K562 (cell line): ENCODE results near the gene ZNF407. TPM values are rescaled to one million over a fixed set of nuclear protein-coding genes. Genes with fewer than 3 reads are reported as not detected.

Source experiments
- ATAC-seq: fragments of 200-7000 bp; cut with Tn5 transposase; 3 replicates; pipeline ENCODE4 v1.9.1; 2020; ENCODE audit warnings: moderate library complexity
- BruUV-seq: library from RNA; stranded (reverse); fragments of 400-500 nt; replicated peaks from 2 replicates; lab custom pipeline; 2021; lab: Mats Ljungman, UMichigan
- CTCF ChIA-PET: fragments of 300-600 bp; formaldehyde crosslinking; extraction: SDS; loops from one replicate; lab custom pipeline; 2021; ENCODE audit warnings: low intra/inter-chr PET ratio; lab: Yijun Ruan, JAX
- POLR2A ChIA-PET: fragments of 300-600, 350-650 bp; sonication (Branson Sonifier 250); formaldehyde crosslinking; extraction: SDS; loops from one replicate; lab custom pipeline; 2021; ENCODE audit warnings: antibody characterized with exemption, inconsistent platforms; lab: Yijun Ruan, JAX
- DNase-seq, 4 experiments: peaks; one replicate each; pipeline versions ENCODE4 v3.0.0 to v3.0.0-alpha.2; 2011 to 2018; ENCODE audit warnings: low spot score in 3 of 4, mixed read lengths in 3 of 4; ENCODE audit errors: extremely low read depth in 1 of 4
- FAIRE-seq: peaks from 2 replicates; lab custom pipeline; 2011; peaks lifted over from hg19 to GRCh38; lab: Jason Lieb, UNC
- H2AFZ ChIP-seq: 2 replicates; pipeline ENCODE4 v1.6.0; 2011; ENCODE audit warnings: low read depth, low read length, control low read depth, inconsistent platforms
- H3K27ac ChIP-seq: fragments of 200-600 bp; 3 replicates; pipeline ENCODE4 v1.8.0; 2011; ENCODE audit warnings: low read depth, mild to moderate bottlenecking, control low read depth, inconsistent platforms, low read length, moderate library complexity, mixed read lengths; ENCODE audit errors: extremely low read depth
- H3K27me3 ChIP-seq, 2 experiments: fragments of 300-600 bp in 1 of 2; 2 replicates in 1 of 2; 3 replicates in 1 of 2; pipeline versions ENCODE4 v1.6.0 to v1.8.0; 2011; ENCODE audit warnings: inconsistent platforms in 2 of 2, low read length in 2 of 2, mild to moderate bottlenecking in 1 of 2, mixed read lengths in 1 of 2, moderate library complexity in 1 of 2; ENCODE audit not compliant: control insufficient read depth in 2 of 2, insufficient read depth in 2 of 2
- H3K36me3 ChIP-seq: fragments of 300-600 bp; 3 replicates; pipeline ENCODE4 v1.8.0; 2011; ENCODE audit warnings: mild to moderate bottlenecking, low read length, inconsistent platforms; ENCODE audit not compliant: control insufficient read depth, insufficient read depth
- H3K4me1 ChIP-seq, 2 experiments: fragments of 200-600 bp in 1 of 2; replicated peaks in 1 of 2; 2 replicates in 1 of 2; 3 replicates in 1 of 2; pipeline versions ENCODE4 v1.5.1 to v1.8.0; 2011; ENCODE audit warnings: inconsistent platforms in 2 of 2, low read length in 2 of 2, mild to moderate bottlenecking in 1 of 2, mixed read lengths in 1 of 2, moderate library complexity in 1 of 2; ENCODE audit not compliant: control insufficient read depth in 2 of 2, insufficient read depth in 2 of 2
- H3K4me2 ChIP-seq: 2 replicates; pipeline ENCODE4 v1.6.1; 2011; ENCODE audit warnings: low read length, control low read depth, inconsistent platforms, mixed read lengths; ENCODE audit not compliant: insufficient read depth
- H3K4me3 ChIP-seq: fragments of 200-600 bp; sonication (generic), shearing (Covaris generic); 2 replicates; pipeline ENCODE4 v1.5.1; 2016; ENCODE audit warnings: control low read depth, inconsistent platforms
- H3K79me2 ChIP-seq: fragments of 200-600 bp; 3 replicates; pipeline ENCODE4 v1.8.0; 2011; ENCODE audit warnings: low read length, inconsistent platforms; ENCODE audit not compliant: control insufficient read depth, insufficient read depth
- H3K9ac ChIP-seq, 2 experiments: 2 replicates each; pipeline versions ENCODE4 v1.6.0 to v1.6.1; 2011; ENCODE audit warnings: low read depth in 2 of 2, low read length in 2 of 2, control low read depth in 1 of 2, inconsistent platforms in 1 of 2, mild to moderate bottlenecking in 1 of 2, mixed read lengths in 1 of 2; ENCODE audit not compliant: insufficient read depth in 1 of 2
- H3K9me1 ChIP-seq: one replicate; pipeline ENCODE4 v1.6.0; 2011; ENCODE audit warnings: inconsistent platforms, mild to moderate bottlenecking, low read length, moderate library complexity; ENCODE audit not compliant: control insufficient read depth, insufficient read depth
- H3K9me3 ChIP-seq: replicated peaks from 2 replicates; pipeline ENCODE4 v1.5.1; 2011; ENCODE audit warnings: low read depth, low read length, inconsistent platforms; ENCODE audit not compliant: control insufficient read depth, insufficient read depth
- H4K20me1 ChIP-seq: replicated peaks from 2 replicates; pipeline ENCODE4 v1.6.1; 2011; ENCODE audit warnings: low read length, inconsistent platforms, mixed read lengths; ENCODE audit not compliant: control insufficient read depth, insufficient read depth
- CC2D1A ChIP-seq: fragments of 450-650 bp; IDR thresholded peaks from 2 replicates; pipeline ENCODE4 v1.6.1; 2017; ENCODE audit warnings: mild to moderate bottlenecking
- KDM1A ChIP-seq, 2 experiments: fragments of 450-650 bp; IDR thresholded peaks; 2 replicates each; pipeline ENCODE4 v1.6.1; 2016; ENCODE audit warnings: mild to moderate bottlenecking in 2 of 2
- SP1 ChIP-seq: sonication (generic); formaldehyde crosslinking; IDR thresholded peaks from 2 replicates; pipeline ENCODE4 v1.8.1; 2022; ENCODE audit warnings: mild to moderate bottlenecking, missing genetic modification reagents
- ZNF134 ChIP-seq: fragments of 250-450 bp; sonication (Bioruptor Pico); conservative IDR thresholded peaks from 2 replicates; pipeline ENCODE4 v1.4.0; 2020
- WGBS: fragments of 100-300 bp; shearing (Covaris generic); methylation state at CpG from one replicate; pipeline ENCODE4 v1.1.6; 2016; ENCODE audit warnings: low coverage, mixed read lengths; ENCODE audit not compliant: insufficient coverage; ENCODE audit errors: missing lambda C conversion rate; 5-methylcytosine and 5-hydroxymethylcytosine counted together
- in situ Hi-C: fragments of 300-500 bp; cut with MboI; formaldehyde crosslinking; loops from 4 replicates; pipeline ENCODE4 v1.15.0; 2018; ENCODE audit warnings: inconsistent platforms, mixed read lengths
- intact Hi-C: fragments of 100-400 bp; cut with micrococcal nuclease; formaldehyde crosslinking; loops from 2 replicates; pipeline ENCODE4 v1.14.2; 2022
- polyA plus RNA-seq, 8 experiments: library from polyadenylated mRNA; depleted of rRNA in 4 of 8; stranded (reverse) in 5 of 8; unstranded in 3 of 8; fragments of >200 nt; fragmentation: Nextera tagmentation in 2 of 8; fragmentation: Illumina TruSeq in 1 of 8; extraction: Ambion mirVana in 2 of 8; extraction: Trizol in 1 of 8; gene quantifications; 2 replicates each; pipeline versions ENCODE4 v1.2.1 to v1.2.3, GENCODE V29; 2011 to 2014; ENCODE audit warnings: inconsistent platforms in 1 of 8, missing spikeins in 1 of 8
- total RNA-seq, 7 experiments: library from RNA; depleted of rRNA in 6 of 7; stranded (reverse); fragments of >200 nt in 6 of 7; fragmentation: Illumina TruSeq in 2 of 7; extraction: Trizol in 2 of 7; gene quantifications; 2 replicates each; pipeline versions ENCODE4 v1.2.1 to v1.2.3, GENCODE V29; 2011 to 2021; ENCODE audit warnings: low replicate concordance in 1 of 7
- TF ChIP-seq, protein P1 (sequence below), 2 experiments: fragments of 450-650 bp; formaldehyde crosslinking in 1 of 2; IDR thresholded peaks; 2 replicates each; pipeline versions ENCODE4 v1.4.0 to v1.6.1; 2014 to 2020; ENCODE audit warnings: mild to moderate bottlenecking in 2 of 2, borderline replicate concordance in 1 of 2, low read depth in 1 of 2

The ZNF407 gene
- total and polyA plus RNA-seq, 9 of the 15 experiments (the other 6 are each of a cell fraction or from before 2014, with no cell fraction given), result 0.21 to 5.4 (median 2.3) TPM

DNA sequence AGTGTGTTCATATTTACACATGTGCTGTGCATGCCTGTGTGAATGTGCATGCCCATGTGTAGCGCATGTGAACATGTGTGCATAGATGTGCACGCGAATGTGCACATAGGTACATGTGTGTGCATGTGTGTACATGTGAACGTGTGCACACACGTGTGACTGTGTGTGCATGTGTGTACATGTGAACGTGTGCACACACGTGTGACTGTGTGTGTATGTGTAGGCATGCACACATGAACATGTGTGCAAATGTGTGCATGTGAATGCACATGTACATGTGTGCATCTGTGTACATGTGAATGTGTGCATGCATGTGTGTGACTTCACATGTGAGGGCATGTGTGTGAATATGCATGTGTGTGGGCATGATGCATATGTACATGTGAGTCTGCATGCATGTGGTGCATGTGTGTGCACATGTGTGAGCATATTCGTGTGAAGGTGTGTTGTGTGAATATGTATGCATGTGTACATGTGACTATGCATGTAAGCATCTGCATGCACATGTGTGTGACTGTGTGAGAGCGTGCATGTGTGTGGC is 488.9 kb downstream of the ZNF407 start:
- no TSS peak for BruUV-seq
- no peak for FAIRE-seq
- no peak for TF ChIP-seq SP1 (CRISPR knock-in tag)
- TF ChIP-seq KDM1A (IDR thresholded peaks at IDR 0.05), result peak in 1 of 2 experiments; percentile 34; a peak in 1 of 4 replicates
- Histone ChIP-seq H3K4me2 (no peak overlapping the region), H3K9ac (no peak overlapping the region), H3K4me3 (no peak overlapping the region), H3K4me1 (peaks cover 0 to 10% of the 10 kb centered on the region in 2 experiments; a peak in 2 of 5 replicates), H3K27ac (no peak overlapping the region), H3K79me2 (no peaks in the 10 kb centered on the region), H4K20me1 (no peaks in the 10 kb centered on the region), H3K9me1 (no peaks in the 10 kb centered on the region), H2AFZ (no peak overlapping the region), H3K9me3 (peaks cover 2% of the 10 kb centered on the region; the same call in 1 of the 2 replicates), H3K36me3 (no peaks in the 10 kb centered on the region), H3K27me3 (peaks cover 0 to 22% of the 10 kb centered on the region in 2 experiments; a peak in 2 of 5 replicates)
- 22% methylated on average over 8 of the region's 9 CpGs for WGBS
- CTCF ChIA-PET, result no interaction called here
- DNase-seq, result no peak
- intact Hi-C loops, result no loop called here
- POLR2A ChIA-PET, result no interaction called here
- ATAC-seq, result no peak
- in situ Hi-C loops, result no loop called here

DNA sequence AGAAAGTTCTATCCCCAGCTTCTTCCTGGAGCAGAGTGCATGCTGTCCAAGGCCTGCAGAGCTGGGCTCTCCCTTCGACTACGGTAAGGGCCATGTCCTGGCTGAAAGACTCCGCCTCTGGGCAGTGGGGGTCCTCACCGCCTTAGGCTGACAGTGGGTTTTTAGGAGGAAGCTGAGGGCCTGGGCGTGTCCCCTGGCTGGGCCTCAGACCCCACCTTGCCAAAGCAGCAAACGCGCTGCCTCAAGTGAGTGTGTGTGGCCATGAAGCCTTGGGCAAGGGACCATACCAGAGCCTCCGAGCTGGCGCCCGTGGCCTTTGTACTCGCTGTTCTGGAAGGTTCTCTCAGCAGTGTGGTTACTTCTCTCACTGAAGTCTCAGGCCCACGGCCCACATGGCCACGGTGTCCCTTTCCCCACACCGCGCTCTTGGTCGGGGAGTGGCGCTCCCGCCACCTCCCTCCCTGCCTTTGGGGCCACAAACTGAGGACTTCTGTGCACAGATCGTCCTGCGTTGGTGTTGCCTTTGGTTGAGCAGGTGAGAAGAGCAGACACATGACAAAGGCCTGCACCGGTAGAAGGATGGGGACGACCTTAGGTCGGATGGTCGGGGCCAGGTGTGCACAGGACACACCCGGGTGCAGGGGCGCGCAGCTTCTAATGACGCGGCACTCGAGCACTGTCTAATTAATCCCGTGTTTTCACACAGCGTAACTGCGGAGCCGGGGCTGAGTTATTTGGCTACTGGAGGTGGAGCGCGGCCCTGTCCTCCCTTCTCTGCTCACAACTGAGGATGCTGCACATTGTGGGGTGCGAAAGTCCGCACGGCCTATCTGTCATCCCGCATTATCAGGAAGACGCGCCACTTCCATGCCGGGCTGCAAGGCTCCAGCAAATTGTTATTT is 489.7 kb downstream of the ZNF407 start:
- in situ Hi-C loops, result no loop called here
- FAIRE-seq (no peak), DNase-seq (no peak), ATAC-seq (no peak)
- no TSS peak for BruUV-seq
- no peak overlapping the region for H2AFZ ChIP-seq
- H3K79me2 ChIP-seq, result no peaks in the 10 kb centered on the region
- no peaks in the 10 kb centered on the region for H3K9me1 ChIP-seq
- H4K20me1 ChIP-seq, result no peaks in the 10 kb centered on the region
- H3K9me3 ChIP-seq, result peaks cover 2% of the 10 kb centered on the region; the same call in 1 of the 2 replicates
- CTCF ChIA-PET, result no interaction called here
- no peaks in the 10 kb centered on the region for H3K36me3 ChIP-seq
- peaks cover 0 to 22% of the 10 kb centered on the region in 2 experiments; a peak in 2 of 5 replicates for H3K27me3 ChIP-seq
- no peak overlapping the region for H3K9ac ChIP-seq
- H3K4me1 ChIP-seq, result peaks cover 0 to 10% of the 10 kb centered on the region in 2 experiments; a peak in 2 of 5 replicates
- POLR2A ChIA-PET, result no interaction called here
- intact Hi-C loops, result no loop called here
- 44% methylated on average over 24 of the region's 43 CpGs for WGBS
- no peak overlapping the region for H3K4me2 ChIP-seq
- H3K27ac ChIP-seq, result no peak overlapping the region
- H3K4me3 ChIP-seq, result no peak overlapping the region
- TF ChIP-seq, protein P1, sequence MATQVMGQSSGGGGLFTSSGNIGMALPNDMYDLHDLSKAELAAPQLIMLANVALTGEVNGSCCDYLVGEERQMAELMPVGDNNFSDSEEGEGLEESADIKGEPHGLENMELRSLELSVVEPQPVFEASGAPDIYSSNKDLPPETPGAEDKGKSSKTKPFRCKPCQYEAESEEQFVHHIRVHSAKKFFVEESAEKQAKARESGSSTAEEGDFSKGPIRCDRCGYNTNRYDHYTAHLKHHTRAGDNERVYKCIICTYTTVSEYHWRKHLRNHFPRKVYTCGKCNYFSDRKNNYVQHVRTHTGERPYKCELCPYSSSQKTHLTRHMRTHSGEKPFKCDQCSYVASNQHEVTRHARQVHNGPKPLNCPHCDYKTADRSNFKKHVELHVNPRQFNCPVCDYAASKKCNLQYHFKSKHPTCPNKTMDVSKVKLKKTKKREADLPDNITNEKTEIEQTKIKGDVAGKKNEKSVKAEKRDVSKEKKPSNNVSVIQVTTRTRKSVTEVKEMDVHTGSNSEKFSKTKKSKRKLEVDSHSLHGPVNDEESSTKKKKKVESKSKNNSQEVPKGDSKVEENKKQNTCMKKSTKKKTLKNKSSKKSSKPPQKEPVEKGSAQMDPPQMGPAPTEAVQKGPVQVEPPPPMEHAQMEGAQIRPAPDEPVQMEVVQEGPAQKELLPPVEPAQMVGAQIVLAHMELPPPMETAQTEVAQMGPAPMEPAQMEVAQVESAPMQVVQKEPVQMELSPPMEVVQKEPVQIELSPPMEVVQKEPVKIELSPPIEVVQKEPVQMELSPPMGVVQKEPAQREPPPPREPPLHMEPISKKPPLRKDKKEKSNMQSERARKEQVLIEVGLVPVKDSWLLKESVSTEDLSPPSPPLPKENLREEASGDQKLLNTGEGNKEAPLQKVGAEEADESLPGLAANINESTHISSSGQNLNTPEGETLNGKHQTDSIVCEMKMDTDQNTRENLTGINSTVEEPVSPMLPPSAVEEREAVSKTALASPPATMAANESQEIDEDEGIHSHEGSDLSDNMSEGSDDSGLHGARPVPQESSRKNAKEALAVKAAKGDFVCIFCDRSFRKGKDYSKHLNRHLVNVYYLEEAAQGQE (IDR thresholded peaks at IDR 0.05; ENCODE audit: borderline replicate concordance), result no peak
- TF ChIP-seq, protein P1 (CRISPR knock-in tag; IDR thresholded peaks at IDR 0.05; ENCODE audit: low read depth), result no peak
- no peak for TF ChIP-seq ZNF134 (CRISPR knock-in tag)
- TF ChIP-seq CC2D1A, result no peak
